HG03280 (cell line): ENCODE results near the gene AGBL2.
"Not testable (repeated sequence)": the region's sequence is repeated elsewhere in the genome, so short reads cannot be mapped to it uniquely, and the experiment has no call there.

Source experiments
- ATAC-seq: cut with Tn5 transposase; IDR thresholded peaks from one replicate; pipeline ENCODE4 v1.9.1; 2021; ENCODE audit warnings: mild to moderate bottlenecking, moderate library complexity; ENCODE audit not compliant: unreplicated experiment

The AGBL2 gene

GRCh38 chr11:47715082-47715669, at the start of gene AGBL2:
Gene AGBL2 (minus strand): TSS chr11:47715369. CDS start chr11:47714650, 719 bp downstream.
- ATAC-seq = peak; percentile 97

DNA sequence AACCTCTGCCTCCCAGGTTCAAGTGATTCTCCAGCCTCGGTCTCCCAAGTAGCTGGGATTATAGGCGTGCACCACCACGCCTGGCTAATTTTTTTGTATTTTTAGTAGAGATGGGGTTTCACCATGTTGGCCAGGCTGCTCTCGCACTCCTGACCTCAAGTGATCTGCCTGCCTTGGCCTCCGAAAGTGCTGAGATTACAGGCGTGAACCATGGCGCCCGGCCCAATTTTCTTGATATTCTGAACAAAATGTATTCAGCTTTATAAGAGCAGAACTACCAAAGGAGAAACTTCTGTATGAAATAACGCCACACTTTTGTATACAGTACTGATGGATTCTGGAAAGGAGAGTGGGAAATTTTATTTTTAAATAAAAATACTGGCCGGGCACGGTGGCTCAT, 44.1 kb upstream of the AGBL2 start:
- ATAC-seq = not testable (repeated sequence)

DNA sequence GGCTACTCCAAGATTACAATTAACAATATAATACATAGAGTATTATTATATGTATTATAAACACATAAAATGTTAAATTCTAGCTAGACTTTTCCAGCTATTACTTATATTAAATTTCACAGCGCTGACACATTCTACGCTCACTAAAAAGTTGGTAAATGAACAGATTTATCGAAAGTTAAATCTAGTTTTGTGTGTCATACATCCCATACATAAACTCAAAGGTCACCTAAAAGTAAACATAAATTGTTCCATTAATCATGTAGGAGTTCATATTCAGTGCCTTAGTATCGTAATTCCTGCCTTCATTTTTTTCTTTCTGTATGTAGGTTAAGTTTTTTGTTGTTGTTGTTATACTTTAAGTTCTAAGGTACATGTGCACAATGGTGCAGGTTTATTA, 41.0 kb upstream of the AGBL2 start:
- ATAC-seq = no peak

- ATAC-seq = no peak
These were observed 35.6 kb upstream of the AGBL2 start for GRCh38 chr11:47750725-47751124.

DNA sequence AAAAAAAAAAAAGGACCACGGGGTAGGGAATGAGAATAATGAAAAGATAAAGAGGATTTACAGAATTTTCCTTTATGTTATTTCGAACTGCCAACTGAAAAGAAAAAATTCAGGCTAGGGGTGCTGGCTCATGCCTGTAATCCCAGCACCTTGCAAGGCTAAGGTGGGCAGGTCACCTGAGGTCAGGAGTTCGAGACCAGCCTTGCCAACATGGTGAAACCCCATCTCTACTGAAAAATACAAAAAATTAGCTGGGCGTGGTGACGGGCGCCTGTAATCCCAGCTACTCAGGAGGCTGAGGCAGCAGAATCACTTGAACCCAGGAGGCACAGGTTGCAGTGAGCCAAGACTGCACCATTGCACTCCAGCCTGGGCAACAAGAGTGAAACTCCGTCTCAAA, 27.3 kb upstream of the AGBL2 start:
- ATAC-seq = not testable (repeated sequence)

GRCh38 chr11:47737817-47738216, 22.6 kb upstream of the AGBL2 start:
- not testable (repeated sequence) for ATAC-seq

DNA sequence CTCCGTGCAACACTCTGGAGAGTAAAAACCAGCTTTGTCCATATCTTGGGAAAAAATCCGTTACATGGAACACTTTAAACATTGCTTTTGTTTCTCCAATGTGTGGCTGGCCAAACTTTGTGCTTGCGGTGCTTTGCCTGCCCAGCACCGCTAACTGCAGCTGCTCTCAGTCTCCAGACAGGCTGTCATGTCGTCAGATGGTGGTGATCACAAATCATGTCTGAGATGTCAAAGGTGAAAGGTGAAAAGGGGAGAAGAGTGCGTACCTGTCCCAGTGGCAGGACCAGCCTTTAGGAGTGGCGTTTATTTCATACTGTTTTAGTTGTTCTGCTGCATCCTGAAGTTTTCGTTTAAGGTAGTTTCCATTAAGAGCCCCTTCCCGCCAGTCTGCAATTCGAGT, 17.1 kb upstream of the AGBL2 start:
- no peak for ATAC-seq

DNA sequence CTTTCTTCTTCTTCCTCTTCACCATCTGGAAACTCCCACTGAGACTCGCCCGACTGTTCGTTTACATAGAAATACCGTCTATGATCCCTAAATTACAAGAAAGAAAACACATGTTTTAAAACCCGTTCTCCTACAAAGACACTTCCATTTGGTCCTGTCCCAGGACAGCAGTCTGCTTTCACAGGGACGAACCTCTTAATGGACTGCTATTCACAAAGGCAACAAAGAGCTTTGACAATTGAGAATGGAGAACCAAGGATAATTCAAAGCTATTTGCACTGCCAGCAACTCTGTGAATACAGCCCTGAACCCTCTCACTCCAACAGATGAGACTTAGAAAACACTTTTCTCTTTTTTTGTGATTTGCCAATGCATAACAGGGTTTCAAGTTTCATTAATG, 16.3 kb upstream of the AGBL2 start:
- no peak for ATAC-seq

GRCh38 chr11:47726878-47727514, 11.8 kb upstream of the AGBL2 start:
- no peak for ATAC-seq

- no peak for ATAC-seq
These were observed 10.9 kb upstream of the AGBL2 start for GRCh38 chr11:47726118-47726442.

GRCh38 chr11:47725442-47726117, 10.4 kb upstream of the AGBL2 start:
- no peak for ATAC-seq

GRCh38 chr11:47724041-47724729, 9.0 kb upstream of the AGBL2 start:
- ATAC-seq = no peak

DNA sequence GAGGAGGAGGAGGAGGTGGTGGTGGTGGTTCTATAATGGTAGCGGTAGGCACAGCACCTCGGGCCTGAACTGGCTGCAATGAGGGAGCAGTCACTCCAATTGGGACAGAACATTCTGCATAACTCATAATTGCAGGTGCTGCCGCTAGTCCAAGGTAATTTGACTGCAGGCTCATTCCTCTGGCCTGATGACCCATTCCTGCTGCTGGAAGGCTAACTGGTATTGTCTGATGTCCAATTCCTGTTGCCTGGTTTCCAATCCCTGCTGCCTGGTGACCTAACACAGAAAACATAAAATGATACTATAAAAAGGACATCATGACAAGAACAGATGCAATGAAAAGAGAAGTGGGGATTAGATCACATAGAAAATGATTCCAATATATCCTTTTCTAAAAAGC, 7.9 kb upstream of the AGBL2 start:
- no peak for ATAC-seq

GRCh38 chr11:47720651-47721050, 5.5 kb upstream of the AGBL2 start:
- no peak for ATAC-seq

DNA sequence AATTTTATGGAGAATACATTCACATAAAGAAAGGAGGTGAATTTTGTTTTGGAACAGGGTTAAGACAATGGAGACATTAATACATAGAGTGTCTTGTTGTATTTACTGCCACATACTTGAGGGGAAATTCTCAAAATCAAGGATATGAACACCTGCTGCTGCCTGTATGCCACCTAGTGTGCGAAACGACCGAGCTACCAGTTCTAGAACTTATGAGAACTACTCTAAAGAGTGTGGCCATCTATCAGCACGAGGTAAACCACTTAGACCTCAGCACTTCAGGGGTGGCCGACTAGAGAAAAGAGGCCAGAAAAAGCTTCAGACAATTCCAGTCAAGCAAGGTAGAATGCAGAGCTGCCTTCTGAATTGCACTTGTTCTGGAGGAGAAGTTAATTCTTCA, 1.5 kb upstream of the AGBL2 start:
- ATAC-seq = no peak

- ATAC-seq = peak; percentile 2
These were observed 551 bp downstream of the AGBL2 start for GRCh38 chr11:47714554-47715081.

DNA sequence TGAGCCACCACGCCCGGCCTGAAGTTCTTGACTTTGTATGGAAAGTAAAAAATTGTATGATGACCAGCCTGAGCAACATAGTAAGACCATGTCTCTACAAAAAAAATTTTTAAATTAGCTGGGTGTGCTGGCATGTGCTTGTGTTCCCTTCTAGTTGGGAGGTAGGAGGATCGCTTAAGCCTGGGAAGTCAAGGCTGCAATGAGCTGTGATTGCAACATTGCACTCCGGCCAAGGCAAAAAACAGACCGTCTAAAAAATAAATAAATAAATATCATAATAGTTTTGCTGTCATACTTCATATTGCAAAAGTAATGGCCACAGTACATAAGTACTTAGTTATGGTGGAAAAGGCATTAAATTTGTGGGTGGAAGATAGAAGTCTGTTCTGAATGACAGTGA, 3.4 kb downstream of the AGBL2 start:
- no peak for ATAC-seq

DNA sequence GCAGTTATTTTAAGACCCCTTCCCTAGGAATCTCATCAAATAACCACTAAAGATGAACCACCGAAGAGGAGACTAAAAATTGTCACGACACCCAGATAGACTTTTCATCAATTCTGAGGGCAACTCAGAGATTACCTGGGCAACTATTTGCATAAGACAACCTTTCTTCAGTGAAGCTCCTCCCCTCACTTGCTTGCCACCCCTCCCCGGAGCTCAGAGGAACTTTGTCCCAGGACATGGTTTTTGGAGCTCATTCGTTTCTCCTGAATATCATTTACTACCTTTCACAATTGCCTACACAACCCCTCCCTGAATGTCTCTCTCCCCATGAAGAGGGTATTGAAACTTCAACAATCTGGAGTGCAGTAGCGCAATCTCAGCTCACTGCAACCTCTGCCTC, 3.9 kb downstream of the AGBL2 start:
- ATAC-seq = no peak

- ATAC-seq = not testable (repeated sequence)
These were observed 7.8 kb downstream of the AGBL2 start for GRCh38 chr11:47707275-47707786.

GRCh38 chr11:47705721-47706120, 9.4 kb downstream of the AGBL2 start:
- ATAC-seq = no peak

DNA sequence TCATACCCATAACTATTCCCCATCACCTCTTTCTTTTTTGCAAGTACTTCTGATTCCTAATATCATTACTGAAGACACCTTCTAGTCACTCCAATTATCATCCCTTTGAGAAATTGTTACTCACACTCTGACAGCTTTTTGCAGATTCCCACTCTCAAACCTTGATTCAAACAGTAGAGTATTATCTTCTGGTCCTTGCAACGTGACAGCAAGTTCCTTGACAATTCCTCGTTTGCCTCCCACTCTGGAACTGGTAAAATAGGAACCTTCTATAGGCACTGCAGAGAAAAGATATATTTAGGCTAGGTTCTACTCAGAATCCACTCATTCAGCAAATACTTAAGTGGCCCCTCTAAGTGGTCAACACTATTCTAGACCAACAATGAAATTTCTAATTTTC, 23.2 kb downstream of the AGBL2 start:
- ATAC-seq = no peak
